Osteoblast (primary cell): Measurements from ENCODE around the gene ARHGAP45. TPM values are rescaled to one million over a fixed set of nuclear protein-coding genes. Genes with fewer than 3 reads are reported as not detected.

Source experiments
- DNase-seq: peaks from one replicate; pipeline ENCODE4 v3.0.0; 2011; ENCODE audit warnings: low spot score, mixed read lengths; ENCODE audit not compliant: insufficient read length; ENCODE audit errors: missing footprints
- H2AFZ ChIP-seq: 2 replicates; pipeline ENCODE4 v1.6.0; 2011; ENCODE audit warnings: mild to moderate bottlenecking, low read length
- H3K27ac ChIP-seq: 2 replicates; pipeline ENCODE4 v1.5.1; 2011; ENCODE audit warnings: mild to moderate bottlenecking, low read depth, low read length, moderate library complexity
- H3K27me3 ChIP-seq: 2 replicates; pipeline ENCODE4 v1.6.0; 2012; ENCODE audit warnings: mild to moderate bottlenecking, control low read depth, inconsistent platforms, low read length, moderate library complexity; ENCODE audit not compliant: insufficient read depth
- H3K36me3 ChIP-seq: 2 replicates; pipeline ENCODE4 v1.5.1; 2011; ENCODE audit warnings: mild to moderate bottlenecking, low read length, control low read depth, moderate library complexity; ENCODE audit not compliant: insufficient read depth
- H3K4me1 ChIP-seq: 2 replicates; pipeline ENCODE4 v1.5.1; 2011; ENCODE audit warnings: mild to moderate bottlenecking, low read length, control low read depth, moderate library complexity; ENCODE audit not compliant: insufficient read depth
- H3K4me2 ChIP-seq: 2 replicates; pipeline ENCODE4 v1.6.0; 2011; ENCODE audit warnings: mild to moderate bottlenecking, low read length; ENCODE audit not compliant: insufficient read depth
- H3K4me3 ChIP-seq: fragments of 200-600 bp; sonication (generic); 3 replicates; pipeline ENCODE4 v1.5.1; 2012; ENCODE audit warnings: mild to moderate bottlenecking, low read length, inconsistent platforms; ENCODE audit not compliant: insufficient read depth
- H3K79me2 ChIP-seq: 2 replicates; pipeline ENCODE4 v1.6.0; 2012; ENCODE audit warnings: mild to moderate bottlenecking, low read length, control low read depth, inconsistent platforms; ENCODE audit not compliant: insufficient read depth
- H3K9me3 ChIP-seq: 2 replicates; pipeline ENCODE4 v1.5.1; 2011; ENCODE audit warnings: low read depth, low read length, control low read depth
- H4K20me1 ChIP-seq: 2 replicates; pipeline ENCODE4 v1.6.0; 2012; ENCODE audit warnings: mild to moderate bottlenecking, low read length, control low read depth; ENCODE audit not compliant: insufficient read depth
- CTCF ChIP-seq: IDR thresholded peaks from 2 replicates; pipeline ENCODE4 v1.5.1; 2011; ENCODE audit warnings: mild to moderate bottlenecking, low read depth, low read length, moderate library complexity; ENCODE audit errors: extremely low read depth
- total RNA-seq: library from RNA; depleted of rRNA; stranded (reverse); fragments of >200 nt; gene quantifications from 2 replicates; pipeline ENCODE4 v1.2.3, GENCODE V29; 2012

Gene ARHGAP45
- total RNA-seq, 1 donor, result 0.72 TPM

GRCh38 chr19:1069009-1069779 lies 2.2 kb downstream of the ARHGAP45 start:
- no peak overlapping the region for H3K27ac ChIP-seq
- H3K36me3 ChIP-seq, result no peaks in the 10 kb centered on the region
- H3K27me3 ChIP-seq, result peaks cover 51% of the 10 kb centered on the region
- no peak for TF ChIP-seq CTCF
- no peak overlapping the region for H2AFZ ChIP-seq
- no peak overlapping the region for H3K4me2 ChIP-seq
- H3K4me3 ChIP-seq, result no peak overlapping the region
- DNase-seq, result no peak
- H3K4me1 ChIP-seq, result no peaks in the 10 kb centered on the region
- H3K79me2 ChIP-seq, result no peaks in the 10 kb centered on the region
- no peaks in the 10 kb centered on the region for H3K9me3 ChIP-seq
- H4K20me1 ChIP-seq, result no peaks in the 10 kb centered on the region

- Histone ChIP-seq H3K27ac (no peak overlapping the region), H3K4me3 (no peak overlapping the region), H4K20me1 (no peaks in the 10 kb centered on the region), H3K4me1 (no peaks in the 10 kb centered on the region), H3K79me2 (no peaks in the 10 kb centered on the region), H3K36me3 (no peaks in the 10 kb centered on the region), H2AFZ (no peak overlapping the region), H3K27me3 (peaks cover 51% of the 10 kb centered on the region), H3K4me2 (no peak overlapping the region), H3K9me3 (no peaks in the 10 kb centered on the region)
- no peak for TF ChIP-seq CTCF
- no peak for DNase-seq
Observed at GRCh38 chr19:1070576-1070930, 3.6 kb downstream of the ARHGAP45 start.

- no peak for DNase-seq
- TF ChIP-seq CTCF, result no peak
- no peaks in the 10 kb centered on the region for H4K20me1 ChIP-seq
- no peaks in the 10 kb centered on the region for H3K36me3 ChIP-seq
- H2AFZ ChIP-seq, result no peak overlapping the region
- no peaks in the 10 kb centered on the region for H3K9me3 ChIP-seq
- no peaks in the 10 kb centered on the region for H3K4me1 ChIP-seq
- no peak overlapping the region for H3K4me2 ChIP-seq
- no peaks in the 10 kb centered on the region for H3K79me2 ChIP-seq
- no peak overlapping the region for H3K4me3 ChIP-seq
- H3K27ac ChIP-seq, result no peak overlapping the region
- H3K27me3 ChIP-seq, result peaks cover 50% of the 10 kb centered on the region
Observed at GRCh38 chr19:1070931-1071791, 4.2 kb downstream of the ARHGAP45 start.
